C4-2B (cell line): ENCODE results near the gene RELB.

Source experiments
- CTCF ChIP-seq: fragments of 450-650 bp; conservative IDR thresholded peaks from 2 replicates; pipeline ENCODE4 v1.5.1; 2017; ENCODE audit warnings: mild to moderate bottlenecking
- ZFX ChIP-seq: fragments of 450-650 bp; IDR thresholded peaks from 2 replicates; pipeline ENCODE4 v1.6.1; 2017

- TF ChIP-seq CTCF (no peak), ZFX (no peak)
These were observed 48.8 kb downstream of the RELB start for GRCh38 chr19:45050036-45050435.
